H9 (cell line): Measurements from ENCODE around the gene CDK15. TPM values are rescaled to one million over a fixed set of nuclear protein-coding genes. Genes with fewer than 3 reads are reported as not detected.

Experiments used
- DNase-seq: peaks from one replicate; pipeline ENCODE4 v3.0.0-alpha.2; 2017
- H2AFZ ChIP-seq: one replicate; pipeline ENCODE4 v1.6.1; 2013; ENCODE audit warnings: mild to moderate bottlenecking, low read length, control low read depth, moderate library complexity
- H2AK5ac ChIP-seq: 2 replicates; pipeline ENCODE4 v1.6.1; 2013; ENCODE audit warnings: low read length, control low read depth, mixed read lengths; ENCODE audit not compliant: insufficient read length
- H2BK120ac ChIP-seq: one replicate; pipeline ENCODE4 v1.6.1; 2013; ENCODE audit warnings: low read depth, mild to moderate bottlenecking, low read length, control low read depth, inconsistent platforms; ENCODE audit not compliant: poor library complexity, severe bottlenecking
- H2BK12ac ChIP-seq: 2 replicates; pipeline ENCODE4 v1.6.1; 2013; ENCODE audit warnings: low read length, control low read depth, mixed read lengths, low read depth; ENCODE audit not compliant: insufficient read length
- H2BK15ac ChIP-seq: 2 replicates; pipeline ENCODE4 v1.6.1; 2013; ENCODE audit warnings: low read depth, low read length, control low read depth
- H2BK20ac ChIP-seq: one replicate; pipeline ENCODE4 v1.6.1; 2013; ENCODE audit warnings: low read depth, mild to moderate bottlenecking, low read length, control low read depth, inconsistent platforms; ENCODE audit not compliant: poor library complexity, severe bottlenecking
- H2BK5ac ChIP-seq: 2 replicates; pipeline ENCODE4 v1.6.1; 2013; ENCODE audit warnings: low read length, control low read depth, mixed read lengths; ENCODE audit not compliant: insufficient read length
- H3K14ac ChIP-seq: 2 replicates; pipeline ENCODE4 v1.6.1; 2013; ENCODE audit warnings: low read length, control low read depth; ENCODE audit not compliant: insufficient read depth
- H3K18ac ChIP-seq: 2 replicates; pipeline ENCODE4 v1.6.1; 2013; ENCODE audit warnings: low read depth, mild to moderate bottlenecking, mixed read lengths, low read length, control low read depth; ENCODE audit not compliant: insufficient read length
- H3K23ac ChIP-seq: 2 replicates; pipeline ENCODE4 v1.6.1; 2013; ENCODE audit warnings: low read length, control low read depth, mixed read lengths, low read depth; ENCODE audit not compliant: insufficient read length
- H3K23me2 ChIP-seq: 2 replicates; pipeline ENCODE4 v1.6.1; 2013; ENCODE audit warnings: low read depth, mild to moderate bottlenecking, mixed read lengths, low read length, control low read depth; ENCODE audit not compliant: insufficient read length, poor library complexity, severe bottlenecking
- H3K27ac ChIP-seq: 2 replicates; pipeline ENCODE4 v1.5.1; 2013; ENCODE audit warnings: low read length, control low read depth, mixed read lengths, low read depth; ENCODE audit not compliant: insufficient read length
- H3K27me3 ChIP-seq: 2 replicates; pipeline ENCODE4 v1.6.1; 2013; ENCODE audit warnings: low read length, control low read depth, inconsistent platforms; ENCODE audit not compliant: insufficient read depth
- H3K4ac ChIP-seq: 2 replicates; pipeline ENCODE4 v1.6.1; 2013; ENCODE audit warnings: low read depth, mild to moderate bottlenecking, control low read depth, inconsistent platforms, low read length, moderate library complexity
- H3K4me1 ChIP-seq: 2 replicates; pipeline ENCODE4 v1.6.1; 2013; ENCODE audit warnings: low read length, control low read depth, inconsistent platforms; ENCODE audit not compliant: insufficient read depth
- H3K4me2 ChIP-seq: 2 replicates; pipeline ENCODE4 v1.6.1; 2013; ENCODE audit warnings: low read length, control low read depth, mixed read lengths; ENCODE audit not compliant: insufficient read length, insufficient read depth
- H3K56ac ChIP-seq: 2 replicates; pipeline ENCODE4 v1.6.1; 2013; ENCODE audit warnings: low read depth, mild to moderate bottlenecking, mixed read lengths, low read length, control low read depth; ENCODE audit not compliant: insufficient read length
- H3K79me1 ChIP-seq: 2 replicates; pipeline ENCODE4 v1.6.1; 2013; ENCODE audit warnings: low read depth, mild to moderate bottlenecking, moderate library complexity, low read length, control low read depth, inconsistent platforms; ENCODE audit not compliant: insufficient read depth, poor library complexity, severe bottlenecking
- H3K79me2 ChIP-seq: 2 replicates; pipeline ENCODE4 v1.6.1; 2013; ENCODE audit warnings: low read length, control low read depth, inconsistent platforms; ENCODE audit not compliant: insufficient read depth
- H3K9ac ChIP-seq: 2 replicates; pipeline ENCODE4 v1.6.1; 2013; ENCODE audit warnings: low read length, control low read depth, mixed read lengths; ENCODE audit not compliant: insufficient read length; ENCODE audit errors: extremely low read depth
- H3K9me3 ChIP-seq: one replicate; pipeline ENCODE4 v1.6.1; 2013; ENCODE audit warnings: low read depth, low read length, inconsistent platforms; ENCODE audit not compliant: control insufficient read depth
- H3T11ph ChIP-seq: one replicate; pipeline ENCODE4 v1.6.1; 2013; ENCODE audit warnings: mild to moderate bottlenecking, low read length, control low read depth, inconsistent platforms
- H4K20me1 ChIP-seq: one replicate; pipeline ENCODE4 v1.6.1; 2013; ENCODE audit not compliant: control insufficient read depth, insufficient read length, insufficient read depth
- H4K5ac ChIP-seq: 2 replicates; pipeline ENCODE4 v1.6.1; 2013; ENCODE audit warnings: low read depth, mild to moderate bottlenecking, mixed read lengths, low read length, control low read depth; ENCODE audit not compliant: insufficient read length
- H4K8ac ChIP-seq: replicated peaks from 2 replicates; pipeline ENCODE4 v1.6.1; 2013; ENCODE audit warnings: low read length, control low read depth, mixed read lengths, low read depth; ENCODE audit not compliant: insufficient read length
- H4K91ac ChIP-seq: 2 replicates; pipeline ENCODE4 v1.6.1; 2013; ENCODE audit warnings: low read depth, mild to moderate bottlenecking, moderate library complexity, mixed read lengths, low read length, control low read depth; ENCODE audit not compliant: insufficient read length
- H3K27ac Mint-ChIP-seq, 3 experiments: 2 replicates in 2 of 3; 3 replicates in 1 of 3; pipeline ENCODE4 v1.8.0; 2020 to 2021; ENCODE audit warnings: mixed read lengths in 3 of 3, mild to moderate bottlenecking in 1 of 3, moderate library complexity in 1 of 3
- H3K27me3 Mint-ChIP-seq: 2 replicates; pipeline ENCODE4 v1.8.0; 2021; ENCODE audit warnings: low read depth, mild to moderate bottlenecking, moderate library complexity, mixed read lengths
- H3K36me3 Mint-ChIP-seq, 3 experiments: 2 replicates in 2 of 3; 3 replicates in 1 of 3; pipeline ENCODE4 v1.8.0; 2020 to 2021; ENCODE audit warnings: low read depth in 3 of 3, mixed read lengths in 3 of 3; ENCODE audit not compliant: insufficient read depth in 1 of 3
- H3K4me1 Mint-ChIP-seq, 2 experiments: 2 replicates each; pipeline ENCODE4 v1.8.0; 2020; ENCODE audit warnings: mixed read lengths in 2 of 2
- H3K4me3 Mint-ChIP-seq, 2 experiments: 2 replicates in 1 of 2; 3 replicates in 1 of 2; pipeline ENCODE4 v1.8.0; 2020 to 2021; ENCODE audit warnings: mild to moderate bottlenecking in 2 of 2, mixed read lengths in 2 of 2, moderate library complexity in 1 of 2
- H3K9me3 Mint-ChIP-seq, 2 experiments: 2 replicates in 1 of 2; 3 replicates in 1 of 2; pipeline ENCODE4 v1.8.0; 2020; ENCODE audit warnings: mild to moderate bottlenecking in 2 of 2, mixed read lengths in 2 of 2, moderate library complexity in 1 of 2
- WGBS: extraction: QIAGEN DNeasy Blood & Tissue Kit; methylation state at CpG from one replicate; pipeline ENCODE4 v1.1.7; 2013; ENCODE audit warnings: missing lambda C conversion rate, low lambda C conversion rate, mixed read lengths; ENCODE audit not compliant: insufficient read length; ENCODE audit errors: extremely low coverage; 5-methylcytosine and 5-hydroxymethylcytosine counted together
- total RNA-seq: library from RNA; stranded (reverse); gene quantifications from 2 replicates; pipeline ENCODE4 v1.2.1, GENCODE V29; 2021
- TF ChIP-seq, protein P1 (sequence below): fragments of 200-600 bp; sonication (generic); conservative IDR thresholded peaks from 3 replicates; pipeline ENCODE4 v1.8.0; 2021; ENCODE audit warnings: antibody characterized with exemption, mild to moderate bottlenecking

Gene CDK15
- total RNA-seq, 1 experiment from 2014 or later = not detected

DNA sequence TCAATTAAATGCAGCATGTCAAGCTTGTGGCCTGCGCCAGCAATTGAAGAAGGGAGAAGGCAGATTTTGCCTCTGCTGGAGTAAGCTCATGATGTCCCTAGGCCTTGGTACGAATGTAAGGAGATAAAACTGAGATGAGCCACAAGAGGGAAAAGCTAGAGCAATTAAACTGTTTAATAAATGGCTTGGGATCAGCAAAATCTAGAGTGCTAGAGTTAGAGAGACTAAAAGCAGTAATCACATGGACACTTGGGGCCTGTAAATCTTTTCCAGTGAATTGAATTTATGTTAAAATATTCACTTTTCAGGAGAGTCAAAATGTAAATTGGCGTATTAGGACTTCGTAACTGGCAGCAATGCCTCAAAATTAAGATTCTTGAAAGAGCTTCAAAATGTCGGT lies 86.2 kb downstream of the CDK15 start:
- Histone ChIP-seq H3K4me1 (peaks cover 3% of the 10 kb centered on the region; the same call in 1 of the 2 replicates), H4K20me1 (no peaks in the 10 kb centered on the region), H2BK15ac (no peak overlapping the region), H3K56ac (no peak overlapping the region), H3K23ac (no peak overlapping the region), H3K4me2 (no peak overlapping the region), H2AFZ (no peak overlapping the region), H3K27me3 (no peaks in the 10 kb centered on the region), H2BK20ac (no peak overlapping the region), H3K79me2 (no peaks in the 10 kb centered on the region), H2AK5ac (no peak overlapping the region), H3K27ac (no peak overlapping the region), H4K5ac (no peak overlapping the region), H3K4ac (no peak overlapping the region), H3K9me3 (no peaks in the 10 kb centered on the region), H2BK5ac (no peak overlapping the region), H3K23me2 (peaks cover 3% of the 10 kb centered on the region), H2BK12ac (no peak overlapping the region), H2BK120ac (no peak overlapping the region), H3K9ac (no peak overlapping the region), H4K91ac (no peak overlapping the region), H4K8ac (no peak overlapping the region), H3K18ac (no peak overlapping the region), H3T11ph (no peak overlapping the region), H3K14ac (no peak overlapping the region), H3K79me1 (no peaks in the 10 kb centered on the region)
- no peaks in the 10 kb centered on the region for H3K36me3 Mint-ChIP-seq
- no peak for DNase-seq
- peaks cover 22 to 30% of the 10 kb centered on the region in 2 experiments for H3K4me1 Mint-ChIP-seq
- H3K9me3 Mint-ChIP-seq = no peaks in the 10 kb centered on the region
- WGBS = no CpG with 5 or more reads among the region's 5 CpGs
- no peak overlapping the region for H3K4me3 Mint-ChIP-seq
- peak overlapping the region in 1 of 3 experiments; percentile 26; a peak in 1 of 7 replicates for H3K27ac Mint-ChIP-seq
- no peaks in the 10 kb centered on the region for H3K27me3 Mint-ChIP-seq
- TF ChIP-seq, protein P1, sequence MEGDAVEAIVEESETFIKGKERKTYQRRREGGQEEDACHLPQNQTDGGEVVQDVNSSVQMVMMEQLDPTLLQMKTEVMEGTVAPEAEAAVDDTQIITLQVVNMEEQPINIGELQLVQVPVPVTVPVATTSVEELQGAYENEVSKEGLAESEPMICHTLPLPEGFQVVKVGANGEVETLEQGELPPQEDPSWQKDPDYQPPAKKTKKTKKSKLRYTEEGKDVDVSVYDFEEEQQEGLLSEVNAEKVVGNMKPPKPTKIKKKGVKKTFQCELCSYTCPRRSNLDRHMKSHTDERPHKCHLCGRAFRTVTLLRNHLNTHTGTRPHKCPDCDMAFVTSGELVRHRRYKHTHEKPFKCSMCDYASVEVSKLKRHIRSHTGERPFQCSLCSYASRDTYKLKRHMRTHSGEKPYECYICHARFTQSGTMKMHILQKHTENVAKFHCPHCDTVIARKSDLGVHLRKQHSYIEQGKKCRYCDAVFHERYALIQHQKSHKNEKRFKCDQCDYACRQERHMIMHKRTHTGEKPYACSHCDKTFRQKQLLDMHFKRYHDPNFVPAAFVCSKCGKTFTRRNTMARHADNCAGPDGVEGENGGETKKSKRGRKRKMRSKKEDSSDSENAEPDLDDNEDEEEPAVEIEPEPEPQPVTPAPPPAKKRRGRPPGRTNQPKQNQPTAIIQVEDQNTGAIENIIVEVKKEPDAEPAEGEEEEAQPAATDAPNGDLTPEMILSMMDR = no peak
